Progenitor cell of endocrine pancreas (in vitro differentiated cells): Measurements from ENCODE around the gene KDM6A. TPM values are rescaled to one million over a fixed set of nuclear protein-coding genes. Genes with fewer than 3 reads are reported as not detected.
A peak's percentile ranks its signal among the peaks of the same experiment; 100 is the strongest.
"Not testable (repeated sequence)": the region's sequence is repeated elsewhere in the genome, so short reads cannot be mapped to it uniquely, and the experiment has no call there.

ENCODE experiments used
- DNase-seq: peaks from one replicate; pipeline ENCODE4 v3.0.0; 2021; ENCODE audit warnings: low spot score; ENCODE audit not compliant: unreplicated experiment
- H3K27ac Mint-ChIP-seq: 2 replicates; pipeline ENCODE4 v1.8.0; 2021; ENCODE audit warnings: mild to moderate bottlenecking, moderate library complexity, mixed read lengths
- H3K27me3 Mint-ChIP-seq: 2 replicates; pipeline ENCODE4 v1.8.0; 2021; ENCODE audit warnings: mixed read lengths
- H3K36me3 Mint-ChIP-seq: 2 replicates; pipeline ENCODE4 v1.8.0; 2022; ENCODE audit warnings: mixed read lengths; ENCODE audit not compliant: insufficient read depth
- H3K4me1 Mint-ChIP-seq: 2 replicates; pipeline ENCODE4 v1.8.0; 2021; ENCODE audit warnings: low read depth, mixed read lengths
- H3K4me3 Mint-ChIP-seq: 2 replicates; pipeline ENCODE4 v1.8.0; 2021; ENCODE audit warnings: low read depth, mild to moderate bottlenecking, moderate library complexity, mixed read lengths
- H3K9me3 Mint-ChIP-seq: 2 replicates; pipeline ENCODE4 v1.8.0; 2021; ENCODE audit warnings: low read depth, mixed read lengths
- total RNA-seq: library from RNA; stranded (reverse); gene quantifications from 2 replicates; pipeline ENCODE4 v1.2.1, GENCODE V29; 2021
- TF ChIP-seq, protein P1 (sequence below): fragments of 200-600 bp; sonication (generic); IDR thresholded peaks from one replicate; pipeline ENCODE4 v1.5.0; 2021; ENCODE audit warnings: antibody characterized with exemption, mild to moderate bottlenecking; ENCODE audit not compliant: unreplicated experiment

KDM6A gene
- total RNA-seq, 1 donor from 2014 or later = 112 TPM

GRCh38 chrX:44948406-44948805 lies 75.4 kb downstream of the KDM6A start:
- Mint-ChIP-seq H3K4me1 (peaks cover 17% of the 10 kb centered on the region), H3K4me3 (no peak overlapping the region), H3K36me3 (peaks cover 31% of the 10 kb centered on the region), H3K9me3 (peaks cover 31% of the 10 kb centered on the region), H3K27ac (no peak overlapping the region), H3K27me3 (no peaks in the 10 kb centered on the region)
- DNase-seq = no peak
- TF ChIP-seq, protein P1, sequence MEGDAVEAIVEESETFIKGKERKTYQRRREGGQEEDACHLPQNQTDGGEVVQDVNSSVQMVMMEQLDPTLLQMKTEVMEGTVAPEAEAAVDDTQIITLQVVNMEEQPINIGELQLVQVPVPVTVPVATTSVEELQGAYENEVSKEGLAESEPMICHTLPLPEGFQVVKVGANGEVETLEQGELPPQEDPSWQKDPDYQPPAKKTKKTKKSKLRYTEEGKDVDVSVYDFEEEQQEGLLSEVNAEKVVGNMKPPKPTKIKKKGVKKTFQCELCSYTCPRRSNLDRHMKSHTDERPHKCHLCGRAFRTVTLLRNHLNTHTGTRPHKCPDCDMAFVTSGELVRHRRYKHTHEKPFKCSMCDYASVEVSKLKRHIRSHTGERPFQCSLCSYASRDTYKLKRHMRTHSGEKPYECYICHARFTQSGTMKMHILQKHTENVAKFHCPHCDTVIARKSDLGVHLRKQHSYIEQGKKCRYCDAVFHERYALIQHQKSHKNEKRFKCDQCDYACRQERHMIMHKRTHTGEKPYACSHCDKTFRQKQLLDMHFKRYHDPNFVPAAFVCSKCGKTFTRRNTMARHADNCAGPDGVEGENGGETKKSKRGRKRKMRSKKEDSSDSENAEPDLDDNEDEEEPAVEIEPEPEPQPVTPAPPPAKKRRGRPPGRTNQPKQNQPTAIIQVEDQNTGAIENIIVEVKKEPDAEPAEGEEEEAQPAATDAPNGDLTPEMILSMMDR = no peak

DNA sequence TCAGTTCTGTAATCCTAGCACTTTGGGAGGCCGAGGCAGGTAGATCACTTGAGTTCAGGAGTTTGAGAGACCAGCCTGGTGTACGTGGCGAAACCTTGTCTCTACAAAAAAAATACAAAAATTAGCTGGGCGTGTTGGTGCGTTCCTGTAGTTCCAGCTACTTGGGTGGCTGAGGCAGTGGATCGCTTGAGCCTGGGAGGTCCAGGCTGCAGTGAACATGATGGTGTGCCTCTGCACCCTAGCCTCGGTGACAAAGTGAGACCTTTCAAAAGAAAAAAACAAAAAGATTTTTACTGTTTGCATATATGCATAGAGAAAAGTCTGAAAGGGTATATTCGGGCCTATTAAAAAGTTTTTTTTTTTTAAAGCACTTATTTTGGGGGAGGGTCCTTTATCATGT lies 76.1 kb downstream of the KDM6A start:
- no peaks in the 10 kb centered on the region for H3K27me3 Mint-ChIP-seq
- H3K27ac Mint-ChIP-seq = no peak overlapping the region
- TF ChIP-seq, protein P1 = no peak
- no peak for DNase-seq
- no peak overlapping the region for H3K4me3 Mint-ChIP-seq
- H3K36me3 Mint-ChIP-seq = peaks cover 29% of the 10 kb centered on the region
- H3K4me1 Mint-ChIP-seq = peaks cover 17% of the 10 kb centered on the region
- H3K9me3 Mint-ChIP-seq = peaks cover 31% of the 10 kb centered on the region

DNA sequence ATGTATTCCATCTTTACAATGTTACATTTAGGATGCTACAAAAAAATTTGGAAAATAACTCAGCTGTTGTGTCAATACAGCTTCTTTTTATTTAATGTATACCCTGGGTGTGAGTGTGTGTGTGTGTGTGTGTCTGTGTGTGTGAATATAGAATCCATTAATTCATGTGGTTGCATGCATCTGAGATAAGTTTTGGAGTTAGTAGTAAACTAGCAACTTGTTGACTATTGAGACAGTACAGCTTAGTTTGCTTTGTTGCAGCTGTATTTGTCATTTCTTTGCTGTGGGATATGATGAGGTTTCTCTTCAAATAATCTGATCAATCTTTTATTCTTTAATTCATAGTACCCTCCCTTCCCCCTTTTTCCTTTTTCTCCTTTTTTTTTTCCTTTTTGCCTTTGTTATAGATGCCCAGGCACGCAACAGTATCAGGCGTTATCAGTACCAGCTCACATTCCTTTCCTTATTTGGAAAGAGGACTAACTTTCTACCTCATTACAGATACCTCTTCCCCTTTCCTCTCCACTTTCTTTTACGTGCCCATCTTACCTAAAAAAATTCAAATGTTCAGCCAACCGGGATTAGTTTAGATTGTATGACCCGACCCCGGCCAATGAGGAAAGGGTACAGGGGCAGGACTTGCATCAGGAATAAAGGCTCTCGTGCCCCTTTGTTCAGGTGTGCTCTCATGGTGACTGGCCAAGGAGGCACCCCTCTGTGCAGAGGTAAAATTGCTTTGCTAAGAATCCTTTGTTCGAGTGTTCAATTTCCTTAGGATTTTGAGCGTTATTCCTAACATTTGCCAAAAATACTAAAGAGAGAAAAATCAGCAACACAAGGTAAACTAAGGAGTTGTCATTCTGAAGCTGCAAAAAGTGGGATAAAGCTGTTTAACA lies 77.7 kb downstream of the KDM6A start:
- H3K9me3 Mint-ChIP-seq = peaks cover 18% of the 10 kb centered on the region
- peaks cover 28% of the 10 kb centered on the region for H3K4me1 Mint-ChIP-seq
- not testable (repeated sequence) for DNase-seq, H3K27me3 Mint-ChIP-seq
- peaks cover 20% of the 10 kb centered on the region for H3K36me3 Mint-ChIP-seq
- H3K27ac Mint-ChIP-seq = peak overlapping the region; percentile 96
- peak overlapping the region; percentile 83 for H3K4me3 Mint-ChIP-seq

DNA sequence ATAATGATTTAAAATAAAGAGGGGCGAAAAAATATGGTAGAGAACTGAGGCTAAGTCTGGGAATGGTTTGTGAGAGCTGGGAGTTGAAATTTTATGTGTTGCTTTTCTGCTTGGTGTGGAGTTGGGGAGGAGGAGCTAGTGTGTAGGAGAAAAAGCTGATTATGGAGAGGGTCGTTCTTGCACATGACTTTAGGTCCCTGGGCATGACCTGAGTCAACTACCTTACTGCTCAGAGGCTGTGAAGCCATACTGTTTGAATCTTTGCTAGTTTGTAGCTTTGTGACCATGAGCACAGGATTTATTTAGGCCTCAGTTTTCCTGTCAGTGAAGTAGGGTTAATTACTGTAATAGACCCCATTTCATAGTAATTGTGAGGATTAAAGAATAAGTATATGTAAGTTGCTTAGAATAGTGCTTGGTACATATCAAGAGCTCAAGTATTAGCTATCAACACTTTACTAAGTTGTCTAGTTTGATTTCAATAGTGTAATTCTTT lies 78.6 kb downstream of the KDM6A start:
- H3K27me3 Mint-ChIP-seq = no peaks in the 10 kb centered on the region
- DNase-seq = no peak
- TF ChIP-seq, protein P1 = no peak
- peak overlapping the region; percentile 96 for H3K27ac Mint-ChIP-seq
- H3K4me3 Mint-ChIP-seq = peak overlapping the region; percentile 83
- peaks cover 28% of the 10 kb centered on the region for H3K4me1 Mint-ChIP-seq
- peaks cover 19% of the 10 kb centered on the region for H3K9me3 Mint-ChIP-seq
- H3K36me3 Mint-ChIP-seq = peaks cover 17% of the 10 kb centered on the region

GRCh38 chrX:44952329-44953027 lies 79.5 kb downstream of the KDM6A start:
- no peak for DNase-seq
- peaks cover 19% of the 10 kb centered on the region for H3K9me3 Mint-ChIP-seq
- TF ChIP-seq, protein P1 = no peak
- H3K4me3 Mint-ChIP-seq = peak overlapping the region; percentile 83
- peaks cover 15% of the 10 kb centered on the region for H3K36me3 Mint-ChIP-seq
- H3K4me1 Mint-ChIP-seq = peaks cover 28% of the 10 kb centered on the region
- no peaks in the 10 kb centered on the region for H3K27me3 Mint-ChIP-seq
- peak overlapping the region; percentile 96 for H3K27ac Mint-ChIP-seq
